SU-DHL-6 (cell line): ENCODE results near the gene POM121C.
A peak's percentile ranks its signal among the peaks of the same experiment; 100 is the strongest.
"Not testable (repeated sequence)": the region's sequence is repeated elsewhere in the genome, so short reads cannot be mapped to it uniquely, and the experiment has no call there.

Experiments used
- H2AFZ ChIP-seq: fragments of 200-600 bp; sonication (generic); 2 replicates; pipeline ENCODE4 v1.6.1; 2014; ENCODE audit warnings: low read depth, mild to moderate bottlenecking, moderate library complexity, mixed read lengths, antibody characterized with exemption, low read length; ENCODE audit not compliant: severe bottlenecking
- H3F3A ChIP-seq: fragments of 200-600 bp; shearing (Covaris generic); 2 replicates; pipeline ENCODE4 v1.6.0; 2016; ENCODE audit warnings: antibody characterized with exemption, mild to moderate bottlenecking; ENCODE audit not compliant: insufficient read depth
- H3K27ac ChIP-seq: fragments of 200-600 bp; sonication (generic); 2 replicates; pipeline ENCODE4 v1.5.1; 2016; ENCODE audit warnings: low read depth, mild to moderate bottlenecking, low read length, moderate library complexity, mixed read lengths
- H3K27me3 ChIP-seq: fragments of 200-600 bp; sonication (generic), shearing (Covaris generic); 2 replicates; pipeline ENCODE4 v1.6.0; 2014; ENCODE audit warnings: mild to moderate bottlenecking, low read length
- H3K36me3 ChIP-seq: fragments of 200-600 bp; sonication (generic); 2 replicates; pipeline ENCODE4 v1.6.1; 2014; ENCODE audit warnings: mild to moderate bottlenecking, low read length, mixed read lengths
- H3K4me2 ChIP-seq: fragments of 300-600, 200-600 bp; shearing (Covaris generic), sonication (generic); 2 replicates; pipeline ENCODE4 v1.6.0; 2014; ENCODE audit warnings: low read length, low read depth, mild to moderate bottlenecking; ENCODE audit not compliant: poor library complexity, severe bottlenecking
- H3K4me3 ChIP-seq: fragments of 200-600 bp; sonication (generic); 2 replicates; pipeline ENCODE4 v1.5.1; 2014; ENCODE audit warnings: antibody characterized with exemption, low read length, mild to moderate bottlenecking, mixed read lengths; ENCODE audit not compliant: insufficient read depth, poor library complexity, severe bottlenecking
- H3K79me2 ChIP-seq: fragments of 200-600 bp; sonication (generic); 2 replicates; pipeline ENCODE4 v1.6.1; 2014; ENCODE audit warnings: mild to moderate bottlenecking, low read length, moderate library complexity; ENCODE audit not compliant: insufficient read depth
- H3K9ac ChIP-seq: fragments of 200-600 bp; sonication (generic); 2 replicates; pipeline ENCODE4 v1.7.0; 2014; ENCODE audit warnings: mild to moderate bottlenecking, low read length
- H3K9me2 ChIP-seq: fragments of 200-600 bp; sonication (generic); replicated peaks from 2 replicates; pipeline ENCODE4 v1.6.1; 2014; ENCODE audit warnings: low read length; ENCODE audit not compliant: insufficient read depth
- H3K9me3 ChIP-seq: fragments of 200-600 bp; sonication (generic); 2 replicates; pipeline ENCODE4 v1.6.1; 2014; ENCODE audit warnings: low read length, mixed read lengths; ENCODE audit not compliant: insufficient read depth
- H4K20me1 ChIP-seq: fragments of 200-600 bp; sonication (generic); 2 replicates; pipeline ENCODE4 v1.6.1; 2014; ENCODE audit warnings: low read depth, mild to moderate bottlenecking, antibody characterized with exemption, low read length, moderate library complexity, mixed read lengths
- CTCF ChIP-seq: fragments of 200-600 bp; sonication (generic); IDR thresholded peaks from one replicate; pipeline ENCODE4 v1.5.1; 2017; ENCODE audit warnings: antibody characterized with exemption, mild to moderate bottlenecking, low read length, moderate library complexity; ENCODE audit not compliant: insufficient read depth, poor library complexity, severe bottlenecking
- EZH2phosphoT487 ChIP-seq: fragments of 200-600 bp; sonication (generic), shearing (Covaris generic); conservative IDR thresholded peaks from 2 replicates; pipeline ENCODE4 v1.6.1; 2018; ENCODE audit warnings: mild to moderate bottlenecking, antibody characterized with exemption, low read length, moderate library complexity, mixed read lengths

The POM121C gene

GRCh38 chr7:75485979-75486643 lies at the start of gene POM121C:
POM121C (minus strand) TSS chr7:75486299; CDS start chr7:75441496, 44,803 bp downstream.
- not testable (repeated sequence) for H4K20me1 ChIP-seq, H3K36me3 ChIP-seq, H3K9me2 ChIP-seq, H3K27me3 ChIP-seq, H3F3A ChIP-seq, H3K9me3 ChIP-seq
- Histone ChIP-seq H3K4me3 (peak within 1 kb of the TSS; percentile 81), H3K27ac (peak within 1 kb of the TSS; percentile 36), H2AFZ (peak within 1 kb of the TSS; percentile 57), H3K4me2 (peak within 1 kb of the TSS; percentile 52), H3K79me2 (peaks cover 23% of the 10 kb centered on the region; the same call in 1 of the 2 replicates), H3K9ac (peak within 1 kb of the TSS; percentile 74)

DNA sequence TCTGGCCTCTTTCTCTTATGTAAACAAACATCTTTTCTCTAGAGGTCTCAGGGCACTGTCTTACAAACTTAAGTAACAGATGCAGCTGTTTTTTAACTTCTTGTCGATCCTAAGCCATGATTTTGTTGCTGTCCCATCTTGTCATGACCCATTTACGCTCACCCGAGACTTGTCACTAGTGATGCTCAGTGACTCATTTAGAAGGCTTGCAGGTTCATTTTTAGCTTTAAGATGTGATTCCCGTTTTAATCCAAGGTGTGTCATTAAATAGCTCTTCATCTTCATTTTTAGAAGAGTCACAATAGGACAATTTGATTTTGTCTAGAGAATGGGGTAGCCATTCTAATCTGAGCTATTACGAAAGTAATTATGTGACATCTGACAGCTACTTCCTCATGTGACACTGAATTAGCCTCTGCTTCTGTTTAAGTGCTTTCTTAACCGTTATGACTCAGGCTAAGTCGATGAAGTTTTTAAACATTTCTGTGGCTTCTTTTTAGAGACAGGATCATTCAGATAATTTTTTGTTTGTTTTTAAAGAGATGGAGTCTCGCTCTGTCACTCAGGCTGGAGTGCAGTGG lies 48.7 kb upstream of the POM121C start:
- H3K27me3 ChIP-seq, result no peaks in the 10 kb centered on the region
- no peak overlapping the region for H3K9ac ChIP-seq
- no peaks in the 10 kb centered on the region for H3K36me3 ChIP-seq
- peak overlapping the region; percentile 57 for H2AFZ ChIP-seq
- H4K20me1 ChIP-seq, result no peaks in the 10 kb centered on the region
- peak overlapping the region; percentile 14 for H3K4me2 ChIP-seq
- H3K79me2 ChIP-seq, result no peaks in the 10 kb centered on the region
- H3K9me3 ChIP-seq, result no peaks in the 10 kb centered on the region
- no peak for TF ChIP-seq EZH2phosphoT487
- TF ChIP-seq CTCF, result no peak
- H3K9me2 ChIP-seq, result no peaks in the 10 kb centered on the region
- no peak overlapping the region for H3K4me3 ChIP-seq
- H3F3A ChIP-seq, result no peaks in the 10 kb centered on the region
- H3K27ac ChIP-seq, result no peak overlapping the region

DNA sequence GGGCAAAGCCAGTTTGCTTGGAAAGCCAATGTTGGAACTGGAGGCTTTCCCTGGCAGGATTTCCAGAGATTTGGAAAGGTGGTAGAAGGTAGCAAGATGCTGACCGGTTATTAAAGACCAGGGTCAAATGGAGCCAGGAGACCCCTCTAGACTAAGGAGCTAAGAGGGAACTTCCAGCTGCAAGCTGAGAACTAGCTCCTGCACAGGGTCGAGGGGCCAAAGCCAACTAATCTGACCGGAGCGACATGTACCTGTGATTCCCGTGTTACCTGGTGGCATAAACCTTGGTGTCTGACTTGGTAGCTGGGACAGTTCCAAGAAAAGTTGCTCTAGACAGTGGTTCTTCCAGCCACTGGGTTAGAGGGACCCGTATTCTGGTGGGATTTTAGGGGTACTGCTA lies 47.8 kb upstream of the POM121C start:
- no peaks in the 10 kb centered on the region for H3K79me2 ChIP-seq
- no peak overlapping the region for H3K9ac ChIP-seq
- H3K27me3 ChIP-seq, result no peaks in the 10 kb centered on the region
- no peaks in the 10 kb centered on the region for H4K20me1 ChIP-seq
- H3K4me2 ChIP-seq, result no peak overlapping the region
- H3K4me3 ChIP-seq, result no peak overlapping the region
- H3K9me2 ChIP-seq, result no peaks in the 10 kb centered on the region
- no peak overlapping the region for H2AFZ ChIP-seq
- no peak overlapping the region for H3K27ac ChIP-seq
- TF ChIP-seq CTCF (no peak), EZH2phosphoT487 (no peak)
- no peaks in the 10 kb centered on the region for H3K9me3 ChIP-seq
- H3F3A ChIP-seq, result no peaks in the 10 kb centered on the region
- H3K36me3 ChIP-seq, result no peaks in the 10 kb centered on the region

- no peak overlapping the region for H2AFZ ChIP-seq
- no peaks in the 10 kb centered on the region for H3K9me3 ChIP-seq
- no peaks in the 10 kb centered on the region for H3F3A ChIP-seq
- no peaks in the 10 kb centered on the region for H3K9me2 ChIP-seq
- H3K4me2 ChIP-seq, result no peak overlapping the region
- H3K79me2 ChIP-seq, result peaks cover 2% of the 10 kb centered on the region
- no peak overlapping the region for H3K27ac ChIP-seq
- no peak overlapping the region for H3K9ac ChIP-seq
- no peaks in the 10 kb centered on the region for H3K27me3 ChIP-seq
- TF ChIP-seq CTCF (no peak), EZH2phosphoT487 (no peak)
- H4K20me1 ChIP-seq, result no peaks in the 10 kb centered on the region
- no peak overlapping the region for H3K4me3 ChIP-seq
- no peaks in the 10 kb centered on the region for H3K36me3 ChIP-seq
Measured at GRCh38 chr7:75532639-75533038, 46.5 kb upstream of the POM121C start.
